Activated CD8-positive, alpha-beta T cell treated with anti-CD3 and anti-CD28 coated beads for 36 hours (primary cell): ENCODE data around the gene JPH4. TPM values are rescaled to one million over a fixed set of nuclear protein-coding genes. Genes with fewer than 3 reads are reported as not detected.
"Not testable (repeated sequence)": the region's sequence is repeated elsewhere in the genome, so short reads cannot be mapped to it uniquely, and the experiment has no call there.

ENCODE experiments used
- ATAC-seq: fragments of 200-7000 bp; cut with Tn5 transposase; one replicate; pipeline ENCODE4 v1.10.0; 2021; ENCODE audit warnings: mild to moderate bottlenecking, moderate library complexity
- CTCF ChIA-PET: fragments of 350-600 bp; sonication (Branson Sonifier 250); formaldehyde crosslinking; loops from one replicate; lab custom pipeline; 2021; ENCODE audit warnings: antibody characterized with exemption; lab: Charles Lee
- POLR2A ChIA-PET: fragments of 350-600 bp; sonication (Branson Sonifier 250); formaldehyde crosslinking; loops from one replicate; lab custom pipeline; 2021; ENCODE audit warnings: antibody characterized with exemption; lab: Charles Lee
- DNase-seq: peaks from one replicate; pipeline ENCODE4 v3.0.0-alpha.2; 2020
- H3K27ac Mint-ChIP-seq: one replicate; pipeline ENCODE4 v1.8.0; 2021; ENCODE audit warnings: mild to moderate bottlenecking, mixed read lengths
- H3K27me3 Mint-ChIP-seq: one replicate; pipeline ENCODE4 v1.8.0; 2021; ENCODE audit warnings: mixed read lengths
- H3K36me3 Mint-ChIP-seq: one replicate; pipeline ENCODE4 v1.8.0; 2021; ENCODE audit warnings: low read depth, mixed read lengths
- H3K4me1 Mint-ChIP-seq: one replicate; pipeline ENCODE4 v1.8.0; 2021; ENCODE audit warnings: low read depth, mixed read lengths
- H3K4me3 Mint-ChIP-seq: one replicate; pipeline ENCODE4 v1.8.0; 2021; ENCODE audit warnings: mild to moderate bottlenecking, moderate library complexity, mixed read lengths
- H3K9me3 Mint-ChIP-seq: one replicate; pipeline ENCODE4 v1.8.0; 2021; ENCODE audit warnings: mixed read lengths
- CTCF ChIP-seq: fragments of 200-600 bp; IDR thresholded peaks from one replicate; pipeline ENCODE4 v1.8.0; 2022; ENCODE audit warnings: antibody characterized with exemption, mild to moderate bottlenecking
- intact Hi-C: fragments of 100-400 bp; cut with micrococcal nuclease; formaldehyde crosslinking; loops from one replicate; pipeline ENCODE4 v1.10.0; 2022
- total RNA-seq, 2 experiments: library from RNA; stranded (reverse); gene quantifications; one replicate each; pipeline ENCODE4 v1.2.3, GENCODE V29; 2021

Gene JPH4
- total RNA-seq, 2 experiments from 2014 or later, result 0.25 to 0.51 TPM

DNA sequence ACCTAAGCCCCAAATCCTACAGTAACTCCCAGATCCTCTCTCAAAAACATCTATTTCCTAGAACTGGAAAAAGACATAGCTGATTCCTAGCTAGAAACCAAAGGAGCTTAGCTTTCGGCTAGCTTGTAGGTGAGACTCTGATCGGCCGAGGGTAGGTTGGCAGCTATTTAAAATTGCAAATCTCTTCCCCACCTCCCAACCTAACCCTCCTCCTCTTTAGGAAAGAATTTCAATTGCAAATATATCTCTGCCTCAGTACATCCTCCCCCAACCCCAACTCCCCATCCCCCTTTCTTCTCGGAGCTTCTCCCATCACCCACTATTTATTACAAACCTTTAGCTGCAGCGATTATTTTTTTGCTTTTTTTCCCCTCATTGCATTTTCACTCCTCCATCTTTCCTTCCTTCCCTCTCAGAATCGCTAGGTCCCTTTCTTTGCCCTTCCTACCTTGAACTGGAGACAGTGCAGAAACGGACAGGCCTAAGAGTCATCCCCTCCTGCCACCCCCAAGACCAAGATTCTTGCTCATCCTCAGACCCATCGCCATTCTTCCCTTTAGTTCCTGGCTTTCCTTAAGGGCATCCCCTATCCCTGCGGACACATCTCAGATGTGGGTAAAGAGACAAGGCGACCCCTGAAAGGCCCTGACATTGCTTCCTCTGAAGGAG, 40.4 kb downstream of the JPH4 start:
- POLR2A ChIA-PET, result interaction anchor here (0.9 kb wide), 1 partner anchor 69 kb away, joined by 3 read pairs; the partner anchor contains the start of gene NGDN
- CTCF ChIA-PET, result interaction anchor here (1.3 to 8.3 kb wide), 10 partner anchors 10 to 212 kb away, joined by 4 to 78 read pairs (median 8); partner anchors contain the start of gene THTPA
- no peak for TF ChIP-seq CTCF

GRCh38 chr14:23537351-23538049, 41.1 kb downstream of the JPH4 start:
- H3K9me3 Mint-ChIP-seq, result no peaks in the 10 kb centered on the region
- ChIA-PET POLR2A (interaction anchor here (0.9 kb wide), 1 partner anchor 68 kb away, joined by 3 read pairs; the partner anchor contains the start of gene NGDN), CTCF (interaction anchor here (1.1 to 8.3 kb wide), 7 partner anchors 9 to 58 kb away, joined by 3 to 78 read pairs (median 8); partner anchors contain the start of gene THTPA)
- H3K4me3 Mint-ChIP-seq, result no peak overlapping the region
- DNase-seq (no peak), ATAC-seq (no peak)
- intact Hi-C loops, result no loop called here
- no peak overlapping the region for H3K27ac Mint-ChIP-seq
- no peaks in the 10 kb centered on the region for H3K27me3 Mint-ChIP-seq
- no peaks in the 10 kb centered on the region for H3K4me1 Mint-ChIP-seq
- no peaks in the 10 kb centered on the region for H3K36me3 Mint-ChIP-seq
- TF ChIP-seq CTCF, result no peak

More for the DNA sequence above, 40.4 kb downstream of the JPH4 start:
- Mint-ChIP-seq H3K4me3 (no peak overlapping the region), H3K4me1 (no peaks in the 10 kb centered on the region), H3K9me3 (no peaks in the 10 kb centered on the region), H3K27ac (no peak overlapping the region), H3K36me3 (no peaks in the 10 kb centered on the region), H3K27me3 (no peaks in the 10 kb centered on the region)
- ATAC-seq (no peak), DNase-seq (no peak)
- intact Hi-C loops, result no loop called here

DNA sequence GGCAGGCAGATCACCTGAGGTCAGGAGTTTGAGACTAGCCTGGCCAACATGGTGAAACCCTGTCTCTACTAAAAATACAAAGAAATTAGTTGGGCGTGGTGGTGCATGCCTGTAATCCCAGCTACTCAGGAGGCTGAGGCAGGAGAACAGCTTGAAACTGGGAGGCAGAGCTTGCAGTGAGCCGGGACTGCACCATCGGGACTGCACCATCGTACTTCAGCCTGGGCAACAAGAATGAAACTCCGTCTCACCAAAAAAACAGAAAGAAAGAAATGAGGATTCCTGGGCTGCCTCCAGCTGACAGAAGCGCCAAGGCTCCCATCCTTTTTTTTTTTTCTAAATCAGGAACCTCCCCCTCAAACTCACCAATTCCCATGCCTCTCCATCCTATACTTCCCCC, 41.7 kb downstream of the JPH4 start:
- H3K9me3 Mint-ChIP-seq, H3K36me3 Mint-ChIP-seq, ATAC-seq, H3K27ac Mint-ChIP-seq, intact Hi-C loops, H3K4me3 Mint-ChIP-seq, H3K4me1 Mint-ChIP-seq, POLR2A ChIA-PET, H3K27me3 Mint-ChIP-seq, DNase-seq: not testable (repeated sequence)
- CTCF ChIA-PET, result interaction anchor here (1.1 to 8.3 kb wide), 5 partner anchors 10 to 58 kb away, joined by 3 to 78 read pairs (median 8); partner anchors contain the start of gene THTPA

DNA sequence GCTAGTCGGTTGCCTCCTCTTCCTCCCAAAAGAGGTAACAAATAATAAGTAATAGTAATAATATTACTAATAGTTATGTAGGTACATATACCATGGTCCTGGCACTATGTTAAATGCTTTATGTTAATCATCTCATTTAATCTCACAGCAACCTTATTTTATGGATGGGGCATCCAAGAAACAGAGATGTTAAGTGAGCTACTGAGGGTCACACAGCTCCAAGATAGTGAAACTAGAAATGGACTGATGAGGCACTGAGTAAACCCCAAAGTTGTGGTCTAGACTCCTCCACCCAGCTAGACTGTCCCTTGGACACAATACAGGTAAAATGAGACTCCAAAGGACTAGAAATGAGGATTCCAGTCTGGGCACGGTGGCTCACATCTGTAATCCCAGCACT, 42.1 kb downstream of the JPH4 start:
- DNase-seq (no peak), ATAC-seq (no peak)
- Mint-ChIP-seq H3K36me3 (no peaks in the 10 kb centered on the region), H3K9me3 (no peaks in the 10 kb centered on the region), H3K27ac (no peak overlapping the region), H3K4me1 (no peaks in the 10 kb centered on the region), H3K4me3 (no peak overlapping the region), H3K27me3 (no peaks in the 10 kb centered on the region)
- intact Hi-C loops, result no loop called here
- ChIA-PET POLR2A (no interaction called here), CTCF (interaction anchor here (1.1 to 8.3 kb wide), 4 partner anchors 10 to 54 kb away, joined by 3 to 78 read pairs (median 14); partner anchors contain the start of gene THTPA)
- TF ChIP-seq CTCF, result no peak

DNA sequence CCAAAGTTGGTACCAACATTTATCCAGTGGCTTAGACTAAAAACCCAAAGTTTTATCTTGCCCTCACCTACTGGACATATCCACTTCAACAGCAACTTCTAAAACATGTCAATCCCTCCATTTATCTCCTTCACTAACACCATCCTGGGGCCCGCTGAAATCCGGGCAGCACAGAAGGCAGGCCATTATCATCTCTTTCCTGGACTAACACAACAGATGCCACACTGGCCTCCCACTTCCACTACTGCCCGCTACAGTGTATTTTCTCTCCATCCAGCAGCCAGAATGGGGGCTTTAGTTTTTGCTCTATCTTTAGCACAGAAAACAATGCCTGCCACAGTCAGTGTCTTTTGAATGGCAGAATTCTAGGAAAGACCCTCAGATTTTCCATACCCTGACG, 42.6 kb downstream of the JPH4 start:
- POLR2A ChIA-PET, result no interaction called here
- CTCF ChIA-PET, result interaction anchor here (4.5 to 8.3 kb wide), 2 partner anchors 13 to 23 kb away, joined by 25 to 78 read pairs; partner anchors contain the start of gene THTPA
- ATAC-seq, result no peak
- TF ChIP-seq CTCF, result no peak
- Mint-ChIP-seq H3K4me1 (no peaks in the 10 kb centered on the region), H3K4me3 (no peak overlapping the region), H3K36me3 (no peaks in the 10 kb centered on the region), H3K27ac (no peak overlapping the region), H3K9me3 (no peaks in the 10 kb centered on the region), H3K27me3 (no peaks in the 10 kb centered on the region)
- no peak for DNase-seq
- intact Hi-C loops, result no loop called here
